H1 (cell line): Measurements from ENCODE around the gene ILF3. TPM values are rescaled to one million over a fixed set of nuclear protein-coding genes. Genes with fewer than 3 reads are reported as not detected.

Source experiments
- CTCF ChIA-PET: fragments of 300-600 bp; sonication (Branson Sonifier 250); formaldehyde crosslinking; loops from one replicate; lab custom pipeline; 2021; ENCODE audit not compliant: partially characterized antibody; lab: Charles Lee
- POLR2A ChIA-PET: fragments of 300-600 bp; sonication (Branson Sonifier 250); formaldehyde crosslinking; loops from one replicate; lab custom pipeline; 2021; ENCODE audit warnings: inconsistent platforms; ENCODE audit not compliant: partially characterized antibody; lab: Charles Lee
- DNase-seq, 2 experiments: peaks; one replicate each; pipeline versions ENCODE4 v3.0.0 to v3.0.0-alpha.2; 2010 to 2022; ENCODE audit warnings: low spot score in 2 of 2, low read depth in 1 of 2, mixed read lengths in 1 of 2
- FAIRE-seq: peaks from 2 replicates; lab custom pipeline; 2011; peaks lifted over from hg19 to GRCh38; lab: Jason Lieb, UNC
- H2AFZ ChIP-seq: 2 replicates; pipeline ENCODE4 v1.8.1; 2012; ENCODE audit warnings: low read length, inconsistent platforms
- H2AK5ac ChIP-seq: 2 replicates; pipeline ENCODE4 v1.6.1; 2013; ENCODE audit warnings: low read depth, low read length
- H2BK120ac ChIP-seq: replicated peaks from 2 replicates; pipeline ENCODE3; 2013; ENCODE audit warnings: low read depth, low read length, inconsistent platforms
- H2BK12ac ChIP-seq: 2 replicates; pipeline ENCODE4 v1.6.1; 2013; ENCODE audit warnings: low read depth, low read length
- H2BK15ac ChIP-seq: 2 replicates; pipeline ENCODE4 v1.6.1; 2013; ENCODE audit warnings: low read length
- H2BK20ac ChIP-seq: 2 replicates; pipeline ENCODE4 v1.6.1; 2013; ENCODE audit warnings: low read length
- H2BK5ac ChIP-seq: 2 replicates; pipeline ENCODE4 v1.6.1; 2013; ENCODE audit warnings: low read depth, low read length
- H3K14ac ChIP-seq: 2 replicates; pipeline ENCODE4 v1.6.1; 2013; ENCODE audit warnings: inconsistent platforms; ENCODE audit not compliant: insufficient read length
- H3K18ac ChIP-seq: 2 replicates; pipeline ENCODE4 v1.6.1; 2013; ENCODE audit warnings: low read length; ENCODE audit errors: extremely low read depth
- H3K23ac ChIP-seq: 2 replicates; pipeline ENCODE4 v1.6.1; 2013; ENCODE audit warnings: inconsistent platforms; ENCODE audit not compliant: insufficient read length
- H3K23me2 ChIP-seq: 2 replicates; pipeline ENCODE4 v1.6.1; 2013; ENCODE audit warnings: low read depth, low read length
- H3K27ac ChIP-seq: 2 replicates; pipeline ENCODE4 v1.6.1; 2011; ENCODE audit warnings: low read depth, low read length, inconsistent platforms
- H3K27me3 ChIP-seq, 4 experiments: replicated peaks in 1 of 4; 1 replicate in 1 of 4; 2 replicates in 3 of 4; pipeline versions ENCODE4 v1.6.1 to v1.8.1; 2011 to 2013; ENCODE audit warnings: low read length in 3 of 4, mild to moderate bottlenecking in 3 of 4, inconsistent platforms in 2 of 4, mixed read lengths in 2 of 4, moderate library complexity in 1 of 4; ENCODE audit not compliant: control insufficient read depth in 3 of 4, insufficient read depth in 3 of 4; ENCODE audit errors: extremely low read depth in 1 of 4
- H3K36me3 ChIP-seq, 4 experiments: 2 replicates each; pipeline versions ENCODE4 v1.6.1 to v1.8.1; 2011 to 2013; ENCODE audit warnings: mild to moderate bottlenecking in 4 of 4, low read length in 3 of 4, moderate library complexity in 2 of 4, control low read depth in 1 of 4, inconsistent platforms in 1 of 4; ENCODE audit not compliant: insufficient read depth in 4 of 4, control insufficient read depth in 2 of 4
- H3K4ac ChIP-seq: replicated peaks from 2 replicates; pipeline ENCODE3; 2013; ENCODE audit warnings: low read length, low read depth, mixed read lengths, inconsistent platforms; ENCODE audit not compliant: insufficient read length
- H3K4me1 ChIP-seq, 4 experiments: replicated peaks in 1 of 4; 1 replicate in 1 of 4; 2 replicates in 3 of 4; pipeline versions ENCODE4 v1.6.1 to v1.8.1; 2011 to 2013; ENCODE audit warnings: low read length in 3 of 4, inconsistent platforms in 2 of 4, mixed read lengths in 1 of 4; ENCODE audit not compliant: insufficient read depth in 4 of 4, control insufficient read depth in 3 of 4
- H3K4me2 ChIP-seq, 2 experiments: 2 replicates each; pipeline versions ENCODE4 v1.6.1 to v1.8.1; 2011 to 2013; ENCODE audit warnings: low read depth in 2 of 2, low read length in 2 of 2, control low read depth in 1 of 2, inconsistent platforms in 1 of 2, mild to moderate bottlenecking in 1 of 2; ENCODE audit not compliant: insufficient read depth in 1 of 2
- H3K4me3 ChIP-seq, 4 experiments: fragments of 200-600, 300-600 bp in 1 of 4; sonication (generic), shearing (Covaris generic), sonication (Bioruptor Twin) in 1 of 4; 2 replicates each; pipeline versions ENCODE4 v1.5.1 to v1.8.1; 2011 to 2016; ENCODE audit warnings: low read length in 4 of 4, low read depth in 3 of 4, control low read depth in 2 of 4, inconsistent platforms in 2 of 4, mild to moderate bottlenecking in 2 of 4, mixed read lengths in 1 of 4, moderate library complexity in 1 of 4; ENCODE audit not compliant: insufficient read depth in 2 of 4; ENCODE audit errors: extremely low read depth in 1 of 4
- H3K56ac ChIP-seq: replicated peaks from 2 replicates; pipeline ENCODE3; 2013; ENCODE audit warnings: low read depth, mild to moderate bottlenecking, mixed read lengths, low read length, inconsistent platforms; ENCODE audit not compliant: insufficient read length
- H3K79me1 ChIP-seq: 2 replicates; pipeline ENCODE4 v1.6.1; 2013; ENCODE audit warnings: low read depth, low read length, control low read depth
- H3K79me2 ChIP-seq, 2 experiments: 2 replicates each; pipeline versions ENCODE4 v1.6.1 to v1.8.1; 2012 to 2013; ENCODE audit warnings: low read length in 2 of 2, mild to moderate bottlenecking in 2 of 2, inconsistent platforms in 1 of 2; ENCODE audit not compliant: insufficient read depth in 2 of 2, control insufficient read depth in 1 of 2
- H3K9ac ChIP-seq, 4 experiments: replicated peaks in 1 of 4; 1 replicate in 1 of 4; 2 replicates in 3 of 4; pipeline versions ENCODE4 v1.6.1 to v1.8.1; 2011 to 2013; ENCODE audit warnings: low read depth in 3 of 4, low read length in 3 of 4, control low read depth in 2 of 4, mild to moderate bottlenecking in 2 of 4, moderate library complexity in 2 of 4, inconsistent platforms in 1 of 4; ENCODE audit errors: extremely low read depth in 1 of 4
- H3K9me3 ChIP-seq, 2 experiments: 2 replicates each; pipeline versions ENCODE4 v1.6.1 to v1.8.1; 2012 to 2013; ENCODE audit warnings: mild to moderate bottlenecking in 2 of 2, moderate library complexity in 2 of 2, control low read depth in 1 of 2, inconsistent platforms in 1 of 2, low read depth in 1 of 2, low read length in 1 of 2, mixed read lengths in 1 of 2; ENCODE audit not compliant: insufficient read depth in 2 of 2
- H4K20me1 ChIP-seq, 2 experiments: replicated peaks in 1 of 2; 2 replicates each; pipeline versions ENCODE3 to v1.8.1; 2011 to 2013; ENCODE audit warnings: inconsistent platforms in 2 of 2, low read length in 2 of 2, mild to moderate bottlenecking in 1 of 2; ENCODE audit not compliant: insufficient read depth in 2 of 2, control insufficient read depth in 1 of 2
- H4K5ac ChIP-seq: 2 replicates; pipeline ENCODE4 v1.6.1; 2013; ENCODE audit warnings: low read length, low read depth, mixed read lengths, inconsistent platforms; ENCODE audit not compliant: insufficient read length
- H4K8ac ChIP-seq: 2 replicates; pipeline ENCODE4 v1.8.0; 2013; ENCODE audit warnings: mild to moderate bottlenecking, moderate library complexity, low read length, inconsistent platforms; ENCODE audit not compliant: insufficient read depth; ENCODE audit errors: extremely low read depth
- H4K91ac ChIP-seq: replicated peaks from 2 replicates; pipeline ENCODE3; 2013; ENCODE audit warnings: low read length, mixed read lengths, inconsistent platforms; ENCODE audit not compliant: insufficient read length
- KDM1A ChIP-seq: fragments of 200-600, 300-600 bp; sonication (generic); IDR thresholded peaks from 2 replicates; pipeline ENCODE4 v1.7.1; 2016; ENCODE audit warnings: mild to moderate bottlenecking, low read length, borderline replicate concordance
- POLR2A ChIP-seq, 2 experiments: IDR thresholded peaks; 1 replicate in 1 of 2; 2 replicates in 1 of 2; pipeline ENCODE4 v1.6.1; 2011; ENCODE audit warnings: low read depth in 2 of 2, low read length in 2 of 2, mild to moderate bottlenecking in 2 of 2; ENCODE audit errors: control extremely low read depth in 1 of 2
- POLR2AphosphoS5 ChIP-seq: IDR thresholded peaks from 2 replicates; pipeline ENCODE4 v1.6.1; 2011; ENCODE audit warnings: low read depth, low read length
- RBBP5 ChIP-seq: IDR thresholded peaks from 2 replicates; pipeline ENCODE4 v1.7.1; 2012; ENCODE audit warnings: low read depth, mild to moderate bottlenecking, inconsistent platforms, low read length, moderate library complexity, borderline replicate concordance
- SIN3A ChIP-seq, 2 experiments: IDR thresholded peaks in 1 of 2; conservative IDR thresholded peaks in 1 of 2; 2 replicates each; pipeline ENCODE4 v1.6.1; 2011 to 2012; ENCODE audit warnings: low read length in 2 of 2, improper control_type of control experiment in 1 of 2, low read depth in 1 of 2, mild to moderate bottlenecking in 1 of 2
- SIRT6 ChIP-seq: IDR thresholded peaks from one replicate; pipeline ENCODE4 v1.7.1; 2012; ENCODE audit warnings: low read length, inconsistent platforms
- SIX5 ChIP-seq: IDR thresholded peaks from 2 replicates; pipeline ENCODE4 v1.6.1; 2011; ENCODE audit warnings: mild to moderate bottlenecking, low read depth, low read length
- SP4 ChIP-seq: IDR thresholded peaks from 2 replicates; pipeline ENCODE4 v1.6.1; 2012; ENCODE audit warnings: low read length, inconsistent platforms
- TAF7 ChIP-seq: optimal IDR thresholded peaks from 2 replicates; pipeline ENCODE3; 2011; ENCODE audit warnings: low read depth, mild to moderate bottlenecking, inconsistent platforms, low read length, moderate library complexity, borderline replicate concordance
- WGBS, 2 experiments: shearing (Covaris generic) in 1 of 2; methylation state at CpG; one replicate each; pipeline versions ENCODE4 v1.1.6 to v1.1.7; 2013 to 2015; ENCODE audit warnings: low lambda C conversion rate in 2 of 2, mixed read lengths in 2 of 2, inconsistent platforms in 1 of 2, low coverage in 1 of 2, missing lambda C conversion rate in 1 of 2; ENCODE audit not compliant: insufficient replicate concordance in 2 of 2, insufficient coverage in 1 of 2, insufficient read length in 1 of 2; ENCODE audit errors: extremely low coverage in 1 of 2, missing lambda C conversion rate in 1 of 2; 5-methylcytosine and 5-hydroxymethylcytosine counted together
- polyA plus RNA-seq, 7 experiments: library from polyadenylated mRNA; depleted of rRNA in 3 of 7; stranded (reverse) in 5 of 7; unstranded in 2 of 7; fragments of >200 nt in 5 of 7; fragments of 200-250 nt in 2 of 7; gene quantifications; 1 replicate in 5 of 7; 2 replicates in 1 of 7; 4 replicates in 1 of 7; pipeline versions ENCODE4 v1.2.1 to v1.2.3, GENCODE V29; 2011 to 2013; ENCODE audit warnings: missing spikeins in 2 of 7, mixed read lengths in 2 of 7
- total RNA-seq: library from RNA; stranded (reverse); fragmentation: NEBNext Ultra II Directional; extraction: Animal tissue kit (Norgen Biotek cat#: 25700); gene quantifications from 2 replicates; pipeline ENCODE4 v1.2.1, GENCODE V29; 2021
- TF ChIP-seq, protein P1 (sequence below), 3 experiments: IDR thresholded peaks; 1 replicate in 2 of 3; 2 replicates in 1 of 3; pipeline versions ENCODE4 v1.5.1 to v1.6.1; 2011; ENCODE audit warnings: low read length in 3 of 3, mild to moderate bottlenecking in 3 of 3, inconsistent platforms in 2 of 3, low read depth in 1 of 3, moderate library complexity in 1 of 3; ENCODE audit not compliant: insufficient read depth in 1 of 3; ENCODE audit errors: control extremely low read depth in 1 of 3

The ILF3 gene
- total and polyA plus RNA-seq, 2 of the 8 experiments (the other 6 are each of a cell fraction or from before 2014, with no cell fraction given): 291 to 695 TPM

DNA sequence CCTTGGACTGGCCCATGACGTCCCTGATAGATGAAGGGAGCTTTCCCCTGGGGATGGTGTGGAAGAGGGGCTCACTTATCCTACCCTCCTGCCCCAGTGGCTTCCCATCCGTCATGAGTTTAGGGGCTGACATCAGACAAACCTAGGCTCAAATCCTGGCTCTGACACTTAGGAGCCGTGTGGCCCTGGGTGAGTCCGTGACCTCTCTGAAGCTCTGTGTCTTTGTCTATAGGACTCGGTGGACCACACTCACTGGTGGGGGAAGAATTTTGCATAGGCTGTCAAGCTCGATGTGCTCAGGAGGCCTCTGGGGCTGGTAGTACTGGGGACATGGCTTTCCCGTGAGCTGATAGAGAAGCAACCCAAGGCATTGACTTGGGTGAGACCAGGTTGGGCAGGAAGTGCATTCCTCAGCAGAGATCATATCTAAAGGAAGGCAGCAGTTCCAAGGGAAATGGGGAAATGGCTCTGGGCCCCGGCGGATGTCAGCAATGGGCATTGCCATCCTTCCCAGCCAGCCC lies 49.6 kb upstream of the ILF3 start:
- H3K9me3 ChIP-seq: no peaks in the 10 kb centered on the region
- H4K5ac ChIP-seq: no peak overlapping the region
- no peak overlapping the region for H3K14ac ChIP-seq
- no peak overlapping the region for H3K27ac ChIP-seq
- peak overlapping the region; percentile 53 for H4K8ac ChIP-seq
- H3K4me3 ChIP-seq: no peak overlapping the region
- H3K4me2 ChIP-seq: no peak overlapping the region; a peak in 1 of 4 replicates
- no peak overlapping the region for H3K4ac ChIP-seq
- H4K20me1 ChIP-seq: no peaks in the 10 kb centered on the region
- H3K79me1 ChIP-seq: peaks cover 6% of the 10 kb centered on the region
- DNase-seq (no peak), FAIRE-seq (no peak)
- H3K56ac ChIP-seq: no peak overlapping the region
- ChIA-PET CTCF (interaction anchor here (0.9 to 2.6 kb wide), 7 partner anchors 8 to 88 kb away, joined by 3 to 14 read pairs (median 4); no protein-coding TSS in a partner anchor), POLR2A (interaction anchor here (1.7 to 4.4 kb wide), 8 partner anchors 8 to 51 kb away, joined by 6 to 26 read pairs (median 9); partner anchors contain the start of gene SLC44A2)
- no peak overlapping the region for H2BK20ac ChIP-seq
- H2BK5ac ChIP-seq: 0 out of 2 replicates have a peak overlapping the region, but pooled peaks have one; percentile 21
- no peak overlapping the region for H2BK15ac ChIP-seq
- peaks cover 0 to 11% (median 7%) of the 10 kb centered on the region in 4 experiments; a peak in 6 of 7 replicates for H3K4me1 ChIP-seq
- H2BK12ac ChIP-seq: no peak overlapping the region
- no peak overlapping the region for H3K18ac ChIP-seq
- H3K36me3 ChIP-seq: no peaks in the 10 kb centered on the region
- no peak overlapping the region for H2AFZ ChIP-seq
- WGBS, 2 experiments: 90% methylated on average over 9 of the region's 9 CpGs; no CpG with 5 or more reads in 1 of the 2 experiments
- no peak overlapping the region; a peak in 1 of 7 replicates for H3K9ac ChIP-seq
- no peaks in the 10 kb centered on the region for H3K27me3 ChIP-seq
- H3K23me2 ChIP-seq: peaks cover 6% of the 10 kb centered on the region; the same call in 1 of the 2 replicates
- 0 out of 2 replicates have a peak overlapping the region, but pooled peaks have one; percentile 40 for H2AK5ac ChIP-seq
- no peak overlapping the region for H4K91ac ChIP-seq
- H2BK120ac ChIP-seq: no peak overlapping the region
- H3K23ac ChIP-seq: no peak overlapping the region
- peaks cover 0 to 9% of the 10 kb centered on the region in 2 experiments; a peak in 1 of 4 replicates for H3K79me2 ChIP-seq
- no peak for TF ChIP-seq SIN3A (conservative IDR thresholded peaks at IDR 0.05 in 1 of 2, IDR thresholded peaks at IDR 0.05 in 1 of 2; ENCODE audit: low read depth in 1 of 2, low read length in 2 of 2)
- TF ChIP-seq, protein P1, sequence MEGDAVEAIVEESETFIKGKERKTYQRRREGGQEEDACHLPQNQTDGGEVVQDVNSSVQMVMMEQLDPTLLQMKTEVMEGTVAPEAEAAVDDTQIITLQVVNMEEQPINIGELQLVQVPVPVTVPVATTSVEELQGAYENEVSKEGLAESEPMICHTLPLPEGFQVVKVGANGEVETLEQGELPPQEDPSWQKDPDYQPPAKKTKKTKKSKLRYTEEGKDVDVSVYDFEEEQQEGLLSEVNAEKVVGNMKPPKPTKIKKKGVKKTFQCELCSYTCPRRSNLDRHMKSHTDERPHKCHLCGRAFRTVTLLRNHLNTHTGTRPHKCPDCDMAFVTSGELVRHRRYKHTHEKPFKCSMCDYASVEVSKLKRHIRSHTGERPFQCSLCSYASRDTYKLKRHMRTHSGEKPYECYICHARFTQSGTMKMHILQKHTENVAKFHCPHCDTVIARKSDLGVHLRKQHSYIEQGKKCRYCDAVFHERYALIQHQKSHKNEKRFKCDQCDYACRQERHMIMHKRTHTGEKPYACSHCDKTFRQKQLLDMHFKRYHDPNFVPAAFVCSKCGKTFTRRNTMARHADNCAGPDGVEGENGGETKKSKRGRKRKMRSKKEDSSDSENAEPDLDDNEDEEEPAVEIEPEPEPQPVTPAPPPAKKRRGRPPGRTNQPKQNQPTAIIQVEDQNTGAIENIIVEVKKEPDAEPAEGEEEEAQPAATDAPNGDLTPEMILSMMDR (IDR thresholded peaks at IDR 0.05; ENCODE audit: control extremely low read depth in 1 of 3, insufficient read depth in 1 of 3, low read depth in 1 of 3, low read length in 3 of 3): no peak
- no peak for TF ChIP-seq SIRT6
- TF ChIP-seq RBBP5: no peak
- TF ChIP-seq SIX5: no peak
- TF ChIP-seq KDM1A: no peak
- no peak for TF ChIP-seq SP4
- TF ChIP-seq POLR2A (IDR thresholded peaks at IDR 0.05; ENCODE audit: control extremely low read depth in 1 of 2, low read depth in 2 of 2, low read length in 2 of 2): no peak
- TF ChIP-seq POLR2AphosphoS5: no peak
- no peak for TF ChIP-seq TAF7
